ENCODE results near the gene HP1BP3. TPM values are rescaled to one million over a fixed set of nuclear protein-coding genes. Genes with fewer than 3 reads are reported as not detected.
"Not testable (repeated sequence)": the region's sequence is repeated elsewhere in the genome, so short reads cannot be mapped to it uniquely, and the experiment has no call there.

The HP1BP3 gene
- total and polyA plus RNA-seq, 2 experiments from 2014 or later = 89.1 to 112 TPM

GRCh38 chr1:20790785-20791184, 3.7 kb upstream of the HP1BP3 start:
- no peaks in the 10 kb centered on the region for H3K27me3 ChIP-seq (ENCODE audit: insufficient read depth)
- H3K4me1 Mint-ChIP-seq = peaks cover 6% of the 10 kb centered on the region
- H2AFZ ChIP-seq = no peak overlapping the region
- DNase-seq (ENCODE audit: low spot score) (no peak), ATAC-seq (no peak)
- no peaks in the 10 kb centered on the region for H3K9me3 Mint-ChIP-seq
- peaks cover 13% of the 10 kb centered on the region for H3K27me3 Mint-ChIP-seq (ENCODE audit: insufficient read depth, low read depth, poor library complexity)
- peaks cover under 1% of the 10 kb centered on the region; the same call in 1 of the 2 replicates for H4K20me1 ChIP-seq (replicated peaks; ENCODE audit: insufficient read depth)
- H3K9me2 ChIP-seq (ENCODE audit: insufficient read depth) = no peaks in the 10 kb centered on the region
- H3K27ac Mint-ChIP-seq = no peak overlapping the region
- peaks cover 8% of the 10 kb centered on the region for H3K4me1 ChIP-seq (ENCODE audit: insufficient read depth)
- peaks cover 5% of the 10 kb centered on the region for H3K79me2 ChIP-seq (replicated peaks; ENCODE audit: insufficient read depth)
- no peaks in the 10 kb centered on the region; the same call in 2 of the 3 replicates for H3K36me3 Mint-ChIP-seq (ENCODE audit: low read depth)
- H3K4me3 Mint-ChIP-seq = no peak overlapping the region
- H3F3A ChIP-seq (replicated peaks; ENCODE audit: low read depth) = peaks cover 16% of the 10 kb centered on the region
- H3K36me3 ChIP-seq (ENCODE audit: insufficient read depth) = no peaks in the 10 kb centered on the region
- no peak overlapping the region for H3K4me3 ChIP-seq
- TF ChIP-seq ZNF114 (CRISPR knock-in tag; IDR thresholded peaks at IDR 0.05) = no peak
- no peak for TF ChIP-seq NANOG (IDR thresholded peaks at IDR 0.05; ENCODE audit: borderline replicate concordance)
- no peak for TF ChIP-seq ETS1 (IDR thresholded peaks at IDR 0.05)
- TF ChIP-seq CTCF (conservative IDR thresholded peaks at IDR 0.05; ENCODE audit: low read depth in 2 of 2) = no peak
- no peak for TF ChIP-seq POLR2AphosphoS5 (IDR thresholded peaks at IDR 0.05; ENCODE audit: low read depth)
- no peak for TF ChIP-seq STAT1 (IDR thresholded peaks at IDR 0.05; ENCODE audit: unreplicated experiment)
- TF ChIP-seq EZH2 (IDR thresholded peaks at IDR 0.05; ENCODE audit: low read depth, unreplicated experiment) = no peak
- no peak for TF ChIP-seq CREB1 (CRISPR knock-in tag; IDR thresholded peaks at IDR 0.05; ENCODE audit: low read depth)
- no peak for TF ChIP-seq REST (IDR thresholded peaks at IDR 0.05; ENCODE audit: unreplicated experiment)
- no peak for TF ChIP-seq ZNF331 (CRISPR knock-in tag; IDR thresholded peaks at IDR 0.05; ENCODE audit: low read depth)
- TF ChIP-seq EZH2phosphoT487 (IDR thresholded peaks at IDR 0.05; ENCODE audit: unreplicated experiment) = no peak
- H3K27ac ChIP-seq (ENCODE audit: low read depth) = no peak overlapping the region
- H3K4me2 ChIP-seq = no peak overlapping the region

GRCh38 chr1:20789598-20789997, 2.5 kb upstream of the HP1BP3 start:
- H3K4me3 Mint-ChIP-seq; H3K4me3 ChIP-seq; ATAC-seq; H3K36me3 Mint-ChIP-seq (ENCODE audit: low read depth); H3K27ac ChIP-seq (ENCODE audit: low read depth); H3K4me2 ChIP-seq; DNase-seq (ENCODE audit: low spot score); H3K36me3 ChIP-seq (ENCODE audit: insufficient read depth); H2AFZ ChIP-seq; H3K9me2 ChIP-seq (ENCODE audit: insufficient read depth); H3K27ac Mint-ChIP-seq; H3K27me3 ChIP-seq (ENCODE audit: insufficient read depth); H3K9me3 Mint-ChIP-seq: not testable (repeated sequence)
- Mint-ChIP-seq H3K27me3 (ENCODE audit: insufficient read depth, low read depth, poor library complexity) (peaks cover 13% of the 10 kb centered on the region), H3K4me1 (peaks cover 12% of the 10 kb centered on the region)
- Histone ChIP-seq H3K4me1 (ENCODE audit: insufficient read depth) (peaks cover 17% of the 10 kb centered on the region), H3F3A (replicated peaks; ENCODE audit: low read depth) (peaks cover 19% of the 10 kb centered on the region), H3K79me2 (replicated peaks; ENCODE audit: insufficient read depth) (peaks cover 16% of the 10 kb centered on the region), H4K20me1 (replicated peaks; ENCODE audit: insufficient read depth) (peaks cover 13% of the 10 kb centered on the region)
